ENCODE measurements around the gene SUV39H1. TPM values are rescaled to one million over a fixed set of nuclear protein-coding genes. Genes with fewer than 3 reads are reported as not detected.

Gene SUV39H1
- total and polyA plus RNA-seq, 2 of the 8 experiments (the other 6 are each of a cell fraction or from before 2014, with no cell fraction given), result 14.8 to 27.8 TPM

DNA sequence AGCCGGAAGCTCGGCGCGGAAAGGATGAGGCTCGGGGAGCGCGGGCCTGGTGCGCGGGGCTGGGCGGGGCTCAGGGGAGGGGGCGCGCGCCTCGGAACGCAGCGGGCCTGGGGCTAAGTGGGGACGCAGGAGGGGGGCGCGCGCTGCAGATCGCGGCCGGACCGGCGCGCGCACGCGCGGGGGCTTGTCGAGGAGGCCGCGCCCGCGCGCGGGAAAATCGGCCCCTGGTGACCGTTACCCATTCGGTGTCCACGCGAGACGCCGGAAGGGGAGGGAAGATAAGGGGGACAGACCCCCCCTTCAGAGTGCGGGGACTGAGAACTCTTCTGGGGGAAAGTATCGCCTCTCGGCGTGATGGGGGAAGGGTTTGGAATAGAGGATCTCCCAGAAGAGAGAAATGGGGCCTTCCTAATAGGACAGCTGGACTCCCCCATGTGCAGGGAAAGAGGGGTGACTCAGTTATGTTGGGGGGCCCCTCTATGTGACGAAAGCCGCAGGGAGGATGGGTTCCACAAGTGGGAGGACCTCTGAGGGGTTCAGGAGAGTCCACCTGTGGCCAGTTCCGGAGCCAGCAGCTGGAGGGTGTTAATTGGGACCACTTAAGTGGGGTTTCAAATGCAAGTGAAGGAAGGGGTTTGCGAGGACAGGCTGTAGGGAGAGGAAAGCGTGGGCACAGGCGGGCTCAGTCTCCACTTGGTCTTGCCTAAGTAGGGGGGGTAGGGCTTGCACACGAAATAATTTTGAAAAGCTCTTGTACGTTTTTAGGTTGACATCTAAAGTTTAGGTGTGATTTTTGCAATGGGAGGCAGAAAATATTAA is 584 bp downstream of the SUV39H1 start:
- no peak overlapping the region for H3K14ac ChIP-seq (ENCODE audit: insufficient read length)
- H3K79me1 ChIP-seq (ENCODE audit: low read depth, low read length), result no peaks in the 10 kb centered on the region
- no peak overlapping the region for H3K23ac ChIP-seq (ENCODE audit: insufficient read length)
- no peak overlapping the region for H4K91ac ChIP-seq (replicated peaks; ENCODE audit: insufficient read length, low read length)
- no peaks in the 10 kb centered on the region for H3K9me3 ChIP-seq (ENCODE audit: insufficient read depth in 2 of 2, low read depth in 1 of 2, low read length in 1 of 2)
- no peak overlapping the region for H2BK15ac ChIP-seq (ENCODE audit: low read length)
- H3K27me3 ChIP-seq (replicated peaks in 1 of 4; ENCODE audit: control insufficient read depth in 3 of 4, extremely low read depth in 1 of 4, insufficient read depth in 3 of 4, low read length in 3 of 4), result no peaks in the 10 kb centered on the region; a peak in 1 of 7 replicates
- no peak overlapping the region for H2BK120ac ChIP-seq (replicated peaks; ENCODE audit: low read depth, low read length)
- H3K4me2 ChIP-seq (ENCODE audit: insufficient read depth in 1 of 2, low read depth in 2 of 2, low read length in 2 of 2), result peak overlapping the region; percentile 68 to 69
- peaks cover 0 to 19% (median 7%) of the 10 kb centered on the region in 4 experiments; a peak in 6 of 7 replicates for H3K4me1 ChIP-seq (replicated peaks in 1 of 4; ENCODE audit: control insufficient read depth in 3 of 4, insufficient read depth in 4 of 4, low read length in 3 of 4)
- no peak overlapping the region for H3K18ac ChIP-seq (ENCODE audit: extremely low read depth, low read length)
- DNase-seq (ENCODE audit: low read depth in 1 of 2, low spot score in 2 of 2), result peak in 1 of 2 experiments; percentile 58
- no peak overlapping the region for H2AK5ac ChIP-seq (ENCODE audit: low read depth, low read length)
- no peak overlapping the region for H2BK20ac ChIP-seq (ENCODE audit: low read length)
- H3K56ac ChIP-seq (replicated peaks; ENCODE audit: insufficient read length, low read depth, low read length), result peak overlapping the region; percentile 5
- no peak overlapping the region for H2BK12ac ChIP-seq (ENCODE audit: low read depth, low read length)
- H3K79me2 ChIP-seq (ENCODE audit: control insufficient read depth in 1 of 2, insufficient read depth in 2 of 2, low read length in 2 of 2), result peaks cover 0 to 2% of the 10 kb centered on the region in 2 experiments; a peak in 1 of 4 replicates
- WGBS, 2 experiments (ENCODE audit: extremely low coverage in 1 of 2, insufficient coverage in 1 of 2, insufficient read length in 1 of 2, insufficient replicate concordance in 2 of 2, low coverage in 1 of 2, low lambda C conversion rate in 2 of 2, missing lambda C conversion rate in 1 of 2), result 1% methylated on average over 12 of the region's 56 CpGs; no CpG with 5 or more reads in 1 of the 2 experiments
- peak overlapping the region; percentile 56 to 72 (median 64); a peak in 6 of 7 replicates for H3K9ac ChIP-seq (replicated peaks in 1 of 4; ENCODE audit: extremely low read depth in 1 of 4, low read depth in 3 of 4, low read length in 3 of 4)
- no peak overlapping the region for H4K5ac ChIP-seq (ENCODE audit: insufficient read length, low read depth, low read length)
- no peak overlapping the region for H2AFZ ChIP-seq (ENCODE audit: low read length)
- peak overlapping the region; percentile 65 to 84 (median 68) for H3K4me3 ChIP-seq (ENCODE audit: extremely low read depth in 1 of 4, insufficient read depth in 2 of 4, low read depth in 3 of 4, low read length in 4 of 4)
- H3K27ac ChIP-seq (ENCODE audit: low read depth, low read length), result peak overlapping the region; percentile 73; the same call in 1 of the 2 replicates
- H4K8ac ChIP-seq (ENCODE audit: extremely low read depth, insufficient read depth, low read length), result peak overlapping the region; percentile 79
- H3K36me3 ChIP-seq (ENCODE audit: control insufficient read depth in 2 of 4, insufficient read depth in 4 of 4, low read length in 3 of 4), result peaks cover 2 to 31% (median 21%) of the 10 kb centered on the region in 4 experiments; a peak in 6 of 8 replicates
- H3K4ac ChIP-seq (replicated peaks; ENCODE audit: insufficient read length, low read depth, low read length), result no peak overlapping the region
- POLR2A ChIA-PET (ENCODE audit: partially characterized antibody), result interaction anchor here (0.9 to 5.0 kb wide), 8 partner anchors 8 to 215 kb away, joined by 3 to 29 read pairs (median 4); partner anchors contain the start of gene SLC35A2
- no peaks in the 10 kb centered on the region for H4K20me1 ChIP-seq (replicated peaks in 1 of 2; ENCODE audit: control insufficient read depth in 1 of 2, insufficient read depth in 2 of 2, low read length in 2 of 2)
- no peak overlapping the region for H2BK5ac ChIP-seq (ENCODE audit: low read depth, low read length)
- H3K23me2 ChIP-seq (ENCODE audit: low read depth, low read length), result peaks cover 3% of the 10 kb centered on the region; the same call in 1 of the 2 replicates
- no peak for FAIRE-seq
- CTCF ChIA-PET (ENCODE audit: partially characterized antibody), result interaction anchor here (1.5 kb wide), 1 partner anchor 49 kb away, joined by 8 read pairs; no protein-coding TSS in a partner anchor
- TF ChIP-seq BACH1 (IDR thresholded peaks at IDR 0.05; ENCODE audit: low read length) (peak; percentile 71), CHD1 (IDR thresholded peaks at IDR 0.05; ENCODE audit: low read depth, low read length) (no peak), RFX5 (IDR thresholded peaks at IDR 0.05; ENCODE audit: borderline replicate concordance, low read depth, low read length) (no peak), ASH2L (IDR thresholded peaks at IDR 0.05; ENCODE audit: low read length) (no peak), SAP30 (IDR thresholded peaks at IDR 0.05; ENCODE audit: insufficient read depth, insufficient replicate concordance, low read length) (no peak), GTF2F1 (IDR thresholded peaks at IDR 0.05; ENCODE audit: borderline replicate concordance, low read depth, low read length) (no peak), HDAC2 (IDR thresholded peaks at IDR 0.05; ENCODE audit: borderline replicate concordance in 1 of 2, low read depth in 2 of 2, low read length in 2 of 2) (peak in 1 of 2 experiments; percentile 82; a peak in 1 of 4 replicates), TEAD4 (IDR thresholded peaks at IDR 0.05; ENCODE audit: low read depth, low read length) (no peak), TAF7 (optimal IDR thresholded peaks at IDR 0.05; ENCODE audit: borderline replicate concordance, low read depth, low read length) (no peak)
- TF ChIP-seq, protein P1, sequence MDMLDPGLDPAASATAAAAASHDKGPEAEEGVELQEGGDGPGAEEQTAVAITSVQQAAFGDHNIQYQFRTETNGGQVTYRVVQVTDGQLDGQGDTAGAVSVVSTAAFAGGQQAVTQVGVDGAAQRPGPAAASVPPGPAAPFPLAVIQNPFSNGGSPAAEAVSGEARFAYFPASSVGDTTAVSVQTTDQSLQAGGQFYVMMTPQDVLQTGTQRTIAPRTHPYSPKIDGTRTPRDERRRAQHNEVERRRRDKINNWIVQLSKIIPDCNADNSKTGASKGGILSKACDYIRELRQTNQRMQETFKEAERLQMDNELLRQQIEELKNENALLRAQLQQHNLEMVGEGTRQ (IDR thresholded peaks at IDR 0.05; ENCODE audit: low read length), result no peak
